ENCODE data around the gene FOXF2. TPM values are rescaled to one million over a fixed set of nuclear protein-coding genes. Genes with fewer than 3 reads are reported as not detected.

The FOXF2 gene
- polyA plus RNA-seq, 12 donors, result 0.21 to 9.7 (median 0.69) TPM; not detected in 1

GRCh38 chr6:1439349-1439748, 50.0 kb downstream of the FOXF2 start:
- no peak for DNase-seq

- no peak for DNase-seq
Measured at GRCh38 chr6:1442929-1443328, 53.6 kb downstream of the FOXF2 start.

Other genes starting within 250 kb of the FOXF2 start
- under 1 TPM in 5 of 12 donors, not detected in 7; 0.08 to 0.90 (median 0.16) TPM for gene FOXQ1, start 77.5 kb upstream of the FOXF2 start, polyA plus RNA-seq (ENCODE audit: insufficient read length in 12 of 12)
- gene FOXC1, start 220.3 kb downstream of the FOXF2 start, polyA plus RNA-seq (ENCODE audit: insufficient read length in 12 of 12), result 1 to 10 TPM in 10 of 12 donors, not detected in 2; 1.6 to 4.9 (median 2.3) TPM